ENCODE measurements around the gene UTY. TPM values are rescaled to one million over a fixed set of nuclear protein-coding genes. Genes with fewer than 3 reads are reported as not detected.

UTY gene
- total RNA-seq, 1 donor from 2014 or later: 31.9 TPM

DNA sequence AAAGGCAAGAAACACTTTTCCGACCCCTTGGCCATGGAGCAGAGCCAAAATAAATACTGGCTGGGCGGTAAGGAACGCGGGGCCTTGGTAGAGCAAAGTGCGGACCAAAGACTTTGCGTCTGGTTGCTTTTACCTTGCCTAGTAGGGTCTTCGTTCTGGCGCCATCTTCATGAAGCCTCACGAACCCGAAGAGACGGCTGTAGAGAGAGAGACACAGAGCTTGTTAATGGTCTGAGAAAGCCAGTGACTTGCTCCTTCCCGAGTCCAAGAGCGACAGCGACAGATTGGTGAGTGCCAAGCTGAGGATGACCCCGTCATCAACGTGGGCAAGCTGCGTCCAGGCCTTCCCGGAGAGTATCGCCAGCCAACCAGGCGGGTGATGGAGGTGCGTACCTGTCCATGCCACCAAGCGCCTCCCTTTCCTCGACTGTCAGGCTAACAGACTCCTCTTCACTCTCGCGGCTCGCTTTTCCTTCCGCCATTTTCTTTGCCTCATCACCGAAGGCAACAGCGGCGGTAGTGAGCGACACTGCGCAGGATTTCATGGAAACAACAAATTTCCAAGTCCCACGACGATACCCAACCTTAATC lies 617 bp downstream of the UTY start:
- peak overlapping the region; percentile 65 for H3K4me3 ChIP-seq
- H3K4me1 ChIP-seq: no peaks in the 10 kb centered on the region
- H3K27ac ChIP-seq: peak overlapping the region; percentile 97
- no peaks in the 10 kb centered on the region for H3K36me3 ChIP-seq
- H3K27me3 ChIP-seq: no peaks in the 10 kb centered on the region
- ATAC-seq (peak; percentile 58), DNase-seq (peak; percentile 69)
- intact Hi-C loops (cut with DNase I): no loop called here
- TF ChIP-seq, protein P1, sequence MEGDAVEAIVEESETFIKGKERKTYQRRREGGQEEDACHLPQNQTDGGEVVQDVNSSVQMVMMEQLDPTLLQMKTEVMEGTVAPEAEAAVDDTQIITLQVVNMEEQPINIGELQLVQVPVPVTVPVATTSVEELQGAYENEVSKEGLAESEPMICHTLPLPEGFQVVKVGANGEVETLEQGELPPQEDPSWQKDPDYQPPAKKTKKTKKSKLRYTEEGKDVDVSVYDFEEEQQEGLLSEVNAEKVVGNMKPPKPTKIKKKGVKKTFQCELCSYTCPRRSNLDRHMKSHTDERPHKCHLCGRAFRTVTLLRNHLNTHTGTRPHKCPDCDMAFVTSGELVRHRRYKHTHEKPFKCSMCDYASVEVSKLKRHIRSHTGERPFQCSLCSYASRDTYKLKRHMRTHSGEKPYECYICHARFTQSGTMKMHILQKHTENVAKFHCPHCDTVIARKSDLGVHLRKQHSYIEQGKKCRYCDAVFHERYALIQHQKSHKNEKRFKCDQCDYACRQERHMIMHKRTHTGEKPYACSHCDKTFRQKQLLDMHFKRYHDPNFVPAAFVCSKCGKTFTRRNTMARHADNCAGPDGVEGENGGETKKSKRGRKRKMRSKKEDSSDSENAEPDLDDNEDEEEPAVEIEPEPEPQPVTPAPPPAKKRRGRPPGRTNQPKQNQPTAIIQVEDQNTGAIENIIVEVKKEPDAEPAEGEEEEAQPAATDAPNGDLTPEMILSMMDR (IDR thresholded peaks at IDR 0.05): no peak
- H3K9me3 ChIP-seq: no peaks in the 10 kb centered on the region

DNA sequence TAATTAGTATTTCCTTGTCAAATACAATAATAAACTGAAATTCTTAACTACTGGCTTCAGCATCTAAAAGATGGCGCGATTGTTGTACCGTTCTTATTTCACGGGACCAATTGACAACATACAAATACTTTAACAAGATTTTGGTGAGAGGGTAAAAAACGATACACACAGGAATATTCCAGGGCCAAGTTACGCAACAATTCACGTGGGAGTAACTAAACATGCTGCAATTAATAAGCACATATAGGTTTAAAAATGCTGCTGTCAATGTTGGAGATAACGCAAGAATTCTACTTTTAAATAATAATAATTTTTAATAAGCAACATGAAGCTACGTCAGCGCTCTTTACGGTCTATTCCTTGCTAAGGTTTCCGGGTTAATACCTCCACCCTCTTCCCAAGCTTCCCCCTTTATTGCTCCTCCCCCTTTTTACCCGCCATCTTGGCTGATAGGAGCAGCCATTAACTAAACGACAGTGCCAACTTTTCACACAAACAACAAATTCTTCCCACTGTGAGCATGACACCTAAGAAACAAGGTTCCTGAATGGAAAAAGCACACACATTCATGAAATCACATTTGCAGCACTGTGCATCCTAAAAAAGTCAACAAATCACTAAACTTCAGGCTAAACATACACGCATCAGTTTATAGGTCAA lies 1.6 kb downstream of the UTY start:
- TF ChIP-seq, protein P1 (IDR thresholded peaks at IDR 0.05): no peak
- DNase-seq: no peak
- Histone ChIP-seq H3K9me3 (no peaks in the 10 kb centered on the region), H3K27me3 (no peaks in the 10 kb centered on the region), H3K4me1 (no peaks in the 10 kb centered on the region), H3K27ac (peak overlapping the region; percentile 97), H3K36me3 (no peaks in the 10 kb centered on the region), H3K4me3 (peak overlapping the region; percentile 65)
- peak; percentile 83 for ATAC-seq
- intact Hi-C loops (cut with DNase I): no loop called here

DNA sequence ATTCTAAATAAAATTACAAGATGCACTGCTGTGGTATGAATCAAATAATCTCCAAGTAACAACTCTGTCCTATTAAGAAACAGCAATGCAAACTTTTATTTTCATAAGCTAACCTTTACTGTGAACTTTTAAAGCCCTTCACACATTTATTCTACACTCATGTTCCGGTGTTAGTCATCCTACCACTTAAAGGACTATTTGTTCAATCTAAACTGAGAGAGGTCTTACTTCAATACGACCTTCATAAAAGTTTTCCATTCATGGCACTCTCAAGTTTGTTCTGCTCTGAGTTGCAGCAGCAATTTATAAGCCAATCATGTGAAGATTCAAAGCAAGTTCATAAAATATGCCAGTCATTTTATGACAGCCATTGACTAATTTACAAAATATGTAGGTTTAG lies 4.8 kb downstream of the UTY start:
- Histone ChIP-seq H3K36me3 (no peaks in the 10 kb centered on the region), H3K27me3 (no peaks in the 10 kb centered on the region), H3K4me1 (peaks cover 4% of the 10 kb centered on the region), H3K9me3 (no peaks in the 10 kb centered on the region), H3K4me3 (no peak overlapping the region), H3K27ac (no peak overlapping the region)
- ATAC-seq (no peak), DNase-seq (no peak)
- TF ChIP-seq, protein P1 (IDR thresholded peaks at IDR 0.05): no peak
- intact Hi-C loops (cut with DNase I): no loop called here

DNA sequence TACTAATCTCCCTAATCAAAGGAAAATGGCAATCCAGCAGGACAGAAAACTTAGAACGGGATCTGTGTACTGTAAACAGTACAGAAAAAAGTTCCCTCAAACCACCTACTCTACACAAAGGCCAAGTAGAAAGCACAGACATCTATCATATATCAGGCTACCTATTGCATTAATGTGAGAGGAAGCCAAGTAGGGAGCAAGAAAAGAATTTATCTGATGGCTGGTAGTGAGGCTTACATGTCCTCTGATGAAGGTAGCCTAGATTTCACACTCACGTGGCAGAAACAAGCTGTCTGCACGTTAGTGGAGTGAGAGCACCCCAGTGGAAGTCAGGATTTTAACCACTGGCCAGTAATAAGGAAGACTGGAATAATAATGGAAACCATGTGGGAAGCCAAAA lies 28.3 kb downstream of the UTY start:
- no peak for DNase-seq
- TF ChIP-seq, protein P1 (IDR thresholded peaks at IDR 0.05): no peak

DNA sequence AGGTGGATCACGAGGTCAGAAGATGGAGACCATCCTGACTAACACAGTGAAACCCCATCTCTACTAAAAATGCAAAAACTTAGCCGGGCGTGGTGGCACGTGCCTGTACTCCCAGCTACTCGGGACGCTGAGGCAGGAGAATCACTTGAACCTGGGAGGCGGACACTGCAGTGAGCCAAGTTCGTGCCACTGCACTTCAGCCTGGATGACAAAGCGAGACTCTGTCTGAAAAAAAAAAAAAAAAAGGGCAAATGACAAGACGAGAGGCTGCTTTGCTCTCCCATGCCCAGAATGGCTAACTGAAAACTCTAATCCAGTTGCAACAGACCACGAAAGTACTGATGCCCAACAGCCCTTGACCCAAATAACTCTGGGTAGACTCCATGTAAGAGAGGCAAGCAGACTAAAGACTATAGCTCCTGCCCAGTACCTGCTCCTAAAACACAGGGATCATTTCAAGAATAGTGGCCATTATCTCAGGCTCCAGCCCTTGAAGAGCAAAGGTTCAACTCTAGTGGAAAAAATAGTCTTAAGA lies 29.2 kb downstream of the UTY start:
- ATAC-seq: peak; percentile 80
- DNase-seq: no peak
- peaks cover 10% of the 10 kb centered on the region for H3K36me3 ChIP-seq
- H3K9me3 ChIP-seq: no peaks in the 10 kb centered on the region
- no peaks in the 10 kb centered on the region for H3K27me3 ChIP-seq
- TF ChIP-seq, protein P1 (IDR thresholded peaks at IDR 0.05): no peak
- no peak overlapping the region for H3K4me3 ChIP-seq
- intact Hi-C loops (cut with DNase I): no loop called here
- no peak overlapping the region for H3K27ac ChIP-seq
- H3K4me1 ChIP-seq: no peaks in the 10 kb centered on the region

More for the DNA sequence above, 28.3 kb downstream of the UTY start:
- Histone ChIP-seq H3K36me3 (peaks cover 10% of the 10 kb centered on the region), H3K27me3 (no peaks in the 10 kb centered on the region), H3K4me3 (no peak overlapping the region), H3K4me1 (no peaks in the 10 kb centered on the region), H3K9me3 (no peaks in the 10 kb centered on the region), H3K27ac (no peak overlapping the region)
- intact Hi-C loops (cut with DNase I): no loop called here
- no peak for ATAC-seq

Measured in upper lobe of right lung (tissue), 1 donor.